NAMALWA (cell line): ENCODE measurements around the gene NFX1.
"Not testable (repeated sequence)": the region's sequence is repeated elsewhere in the genome, so short reads cannot be mapped to it uniquely, and the experiment has no call there.

Experiments used
- DNase-seq: peaks from one replicate; pipeline ENCODE4 v3.0.0-alpha.2; 2015; ENCODE audit warnings: low spot score

Gene NFX1

DNA sequence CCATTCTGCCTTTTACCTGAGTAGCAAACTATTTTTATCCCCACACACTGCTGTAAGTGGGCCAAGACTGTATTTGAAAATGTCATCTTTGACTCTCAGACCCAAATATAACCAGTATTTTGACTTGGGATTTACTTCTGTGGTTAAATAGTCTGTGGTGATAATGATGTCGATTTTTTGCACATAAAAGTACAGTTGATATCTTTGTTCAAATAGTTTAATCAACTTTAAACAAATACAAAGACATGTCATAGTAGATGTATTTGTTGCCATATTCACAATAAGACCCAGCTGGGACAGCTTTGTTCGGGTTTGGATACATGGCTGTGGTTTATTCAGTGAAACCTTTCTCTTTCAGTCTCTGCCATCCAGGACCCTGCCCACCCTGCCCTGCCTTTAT lies 20.4 kb downstream of the NFX1 start:
- DNase-seq: no peak

DNA sequence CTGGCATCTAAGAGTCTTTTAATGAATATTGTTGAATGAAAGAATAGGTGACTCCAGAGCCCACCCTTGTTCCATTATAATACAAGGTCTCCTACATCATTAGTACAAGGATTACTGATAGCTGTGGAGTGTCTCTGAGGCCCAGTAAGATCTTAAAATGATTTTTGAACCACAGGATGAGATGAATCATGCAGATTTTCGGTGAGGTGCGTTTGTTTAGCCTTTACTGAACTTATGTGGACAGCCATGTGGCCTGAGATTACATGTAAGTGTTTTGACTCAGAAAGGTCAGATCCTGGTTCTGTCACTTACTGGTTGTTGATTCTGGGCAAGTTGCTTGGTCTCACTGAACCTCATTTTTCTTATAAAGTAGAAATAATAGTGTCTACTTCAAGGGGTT lies 21.6 kb downstream of the NFX1 start:
- no peak for DNase-seq

DNA sequence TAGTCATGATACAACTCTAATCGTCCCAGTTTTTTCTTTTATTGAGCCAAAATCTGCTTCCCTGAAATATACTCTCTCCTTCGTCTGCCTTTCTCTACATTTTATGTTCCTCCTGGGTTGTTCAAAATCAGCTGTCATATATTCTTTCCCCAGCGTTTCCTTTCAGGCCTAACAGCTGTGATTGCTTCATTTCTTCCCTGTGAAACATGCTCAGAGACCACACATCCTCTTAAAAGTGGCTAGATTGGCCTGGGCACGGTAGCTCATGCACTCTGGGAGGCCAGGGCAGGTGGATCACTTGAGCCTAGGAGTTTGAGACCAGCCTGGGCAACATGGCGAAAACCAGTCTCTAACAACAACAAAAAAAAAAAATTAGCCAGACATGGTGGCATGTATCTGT lies 25.1 kb downstream of the NFX1 start:
- no peak for DNase-seq

- not testable (repeated sequence) for DNase-seq
Measured at GRCh38 chr9:33317136-33317535, 26.8 kb downstream of the NFX1 start.

- DNase-seq: no peak
Measured at GRCh38 chr9:33318225-33318624, 27.9 kb downstream of the NFX1 start.

DNA sequence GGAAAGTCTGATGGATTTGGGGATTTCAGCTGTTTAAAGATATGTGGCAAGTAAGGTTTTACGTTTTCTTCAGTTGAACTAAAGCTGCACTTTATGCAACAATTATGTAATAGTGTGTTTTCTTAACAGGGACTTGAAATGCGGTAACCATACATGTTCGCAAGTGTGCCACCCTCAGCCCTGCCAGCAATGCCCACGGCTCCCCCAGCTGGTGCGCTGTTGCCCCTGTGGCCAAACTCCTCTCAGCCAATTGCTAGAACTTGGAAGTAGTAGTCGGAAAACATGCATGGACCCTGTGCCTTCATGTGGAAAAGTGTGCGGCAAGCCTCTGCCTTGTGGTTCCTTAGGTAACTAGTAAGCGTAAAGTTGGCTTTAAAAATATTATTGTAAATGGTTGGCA lies 28.5 kb downstream of the NFX1 start:
- no peak for DNase-seq

- no peak for DNase-seq
Measured at GRCh38 chr9:33320230-33320567, 29.9 kb downstream of the NFX1 start.

DNA sequence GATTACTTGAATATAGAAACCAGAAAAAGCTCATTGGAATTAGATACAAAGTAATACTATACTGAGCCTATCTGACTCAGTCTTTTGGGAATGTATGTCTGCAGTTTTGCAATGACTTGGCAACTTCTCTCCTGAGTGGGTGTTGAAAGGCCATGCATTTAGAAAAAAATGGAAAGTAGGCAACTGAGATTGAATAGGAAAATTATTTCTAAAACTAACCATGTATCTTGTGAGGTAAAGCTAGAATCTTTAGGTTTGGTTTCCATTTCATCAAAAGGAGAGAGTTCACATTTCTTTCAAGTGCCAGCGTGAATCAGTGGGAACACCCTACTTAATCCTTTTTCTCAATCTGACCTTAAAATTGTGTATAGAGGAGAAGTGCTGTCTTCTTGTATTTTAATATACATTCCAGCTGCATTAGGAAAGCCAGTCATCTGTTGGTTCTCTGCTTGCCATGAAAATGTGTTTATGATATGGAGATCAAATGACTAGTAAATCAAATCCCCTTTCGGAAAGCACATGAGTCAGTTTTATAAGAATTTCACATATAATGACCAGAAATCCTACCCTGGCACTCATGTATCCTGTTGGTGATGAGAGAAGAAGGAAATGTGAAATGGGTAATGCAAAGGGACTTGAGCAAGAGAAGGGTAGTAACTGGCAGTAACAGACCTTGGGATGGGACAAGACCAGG lies 30.4 kb downstream of the NFX1 start:
- DNase-seq: no peak

GRCh38 chr9:33329117-33329563 lies 38.8 kb downstream of the NFX1 start:
- no peak for DNase-seq

GRCh38 chr9:33329979-33330378 lies 39.7 kb downstream of the NFX1 start:
- DNase-seq: no peak

- no peak for DNase-seq
Measured at GRCh38 chr9:33331377-33331891, 41.1 kb downstream of the NFX1 start.

- no peak for DNase-seq
Measured at GRCh38 chr9:33332011-33332410, 41.7 kb downstream of the NFX1 start.

DNA sequence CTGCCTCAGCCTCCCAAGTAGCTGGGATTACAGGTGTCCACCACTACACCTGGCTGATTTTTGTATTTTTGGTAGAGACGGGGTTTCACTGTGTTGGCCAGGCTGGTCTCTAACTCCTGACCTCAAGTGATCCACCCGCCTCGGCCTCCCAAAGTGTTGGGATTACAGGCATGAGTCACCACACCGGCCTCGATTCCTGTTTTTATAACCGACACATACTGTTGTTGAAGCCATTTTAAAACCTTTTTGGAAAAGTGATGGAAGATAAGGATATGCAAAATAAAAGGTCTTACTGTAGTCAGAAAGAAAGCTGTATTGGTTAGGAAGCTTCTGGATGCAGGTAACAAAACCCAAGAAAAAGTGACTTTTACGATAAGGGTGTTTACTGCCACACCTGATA lies 42.6 kb downstream of the NFX1 start:
- not testable (repeated sequence) for DNase-seq

DNA sequence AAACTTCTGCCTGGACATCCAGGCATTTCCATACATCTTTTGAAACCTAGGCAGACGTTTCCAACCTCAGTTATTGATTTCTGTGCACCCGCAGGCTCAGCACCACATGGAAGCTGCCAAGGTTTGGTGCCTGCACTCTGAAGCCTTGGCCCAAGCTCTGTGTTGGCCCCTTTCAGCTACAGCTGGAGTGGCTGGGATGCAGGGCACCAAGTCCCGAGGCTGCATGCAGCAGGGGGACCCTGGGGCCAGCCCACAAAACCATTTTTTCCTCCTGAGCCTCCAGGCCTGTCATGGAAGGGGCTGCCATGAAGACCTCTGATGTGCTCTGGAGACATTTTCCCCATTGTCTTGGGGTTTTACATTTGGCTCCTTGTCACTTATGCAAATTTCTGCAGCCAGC lies 49.9 kb downstream of the NFX1 start:
- no peak for DNase-seq

- DNase-seq: no peak
Measured at GRCh38 chr9:33341182-33341581, 50.9 kb downstream of the NFX1 start.

- DNase-seq: no peak
Measured at GRCh38 chr9:33344145-33344544, 53.8 kb downstream of the NFX1 start.

GRCh38 chr9:33346564-33346963 lies 56.2 kb downstream of the NFX1 start:
- no peak for DNase-seq

- no peak for DNase-seq
Measured at GRCh38 chr9:33348998-33349397, 58.7 kb downstream of the NFX1 start.

DNA sequence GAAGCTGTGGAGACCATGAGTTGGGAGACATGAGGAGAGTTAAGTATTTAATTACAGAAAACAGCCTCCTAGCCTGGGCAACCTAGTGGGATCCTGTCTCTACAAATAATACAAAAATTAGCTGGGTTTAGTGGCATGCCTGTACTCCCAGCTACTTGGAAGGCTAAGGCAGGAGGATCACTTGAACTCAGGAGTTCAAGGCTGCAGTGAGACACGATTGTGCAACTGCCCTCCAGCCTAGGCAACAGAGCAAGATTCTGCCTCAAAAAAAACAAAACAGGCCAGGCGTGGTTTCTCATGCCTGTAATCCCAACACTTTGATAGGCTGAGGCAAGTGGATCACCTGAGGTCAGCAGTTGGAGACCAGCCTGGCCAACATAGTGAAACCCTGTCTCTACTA lies 59.4 kb downstream of the NFX1 start:
- no peak for DNase-seq

GRCh38 chr9:33350310-33350709 lies 60.0 kb downstream of the NFX1 start:
- DNase-seq: no peak

GRCh38 chr9:33351547-33351946 lies 61.2 kb downstream of the NFX1 start:
- DNase-seq: no peak

- DNase-seq: no peak
Measured at GRCh38 chr9:33354651-33355211, 64.4 kb downstream of the NFX1 start.

GRCh38 chr9:33355933-33356332 lies 65.6 kb downstream of the NFX1 start:
- DNase-seq: no peak

DNA sequence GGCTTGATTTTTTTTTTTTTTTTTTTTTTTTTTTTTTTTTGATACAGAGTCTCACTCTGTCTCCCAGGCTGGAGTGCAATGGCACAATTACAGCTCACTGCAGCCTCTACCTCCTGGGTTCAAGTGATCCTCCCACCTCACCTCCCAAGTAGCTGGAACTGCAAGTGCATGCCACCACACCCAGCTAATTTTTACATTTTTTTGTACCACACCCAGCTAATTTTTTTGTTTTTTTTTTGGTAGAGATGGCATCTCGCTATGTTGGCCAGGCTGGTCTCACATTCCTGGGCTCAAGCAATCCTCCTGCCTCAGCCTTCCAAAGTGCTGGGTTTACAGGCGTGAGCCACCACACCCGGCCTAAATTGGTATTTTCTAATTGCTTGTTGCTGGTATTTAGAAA lies 68.3 kb downstream of the NFX1 start:
- DNase-seq: not testable (repeated sequence)
